Measurements from ENCODE around the gene EFNA5.
"Not testable (repeated sequence)": the region's sequence is repeated elsewhere in the genome, so short reads cannot be mapped to it uniquely, and the experiment has no call there.

The EFNA5 gene

GRCh38 chr5:107365320-107366109, 305.2 kb downstream of the EFNA5 start:
- DNase-seq (ENCODE audit: low spot score) = no peak

GRCh38 chr5:107364443-107365319, 306.1 kb downstream of the EFNA5 start:
- DNase-seq (ENCODE audit: low spot score) = no peak

- no peak for DNase-seq (ENCODE audit: low spot score)
Observed at GRCh38 chr5:107363768-107364167, 307.0 kb downstream of the EFNA5 start.

GRCh38 chr5:107361945-107362344, 308.8 kb downstream of the EFNA5 start:
- DNase-seq (ENCODE audit: low spot score) = no peak

- no peak for DNase-seq (ENCODE audit: low spot score)
Observed at GRCh38 chr5:107359916-107360234, 310.9 kb downstream of the EFNA5 start.

GRCh38 chr5:107359033-107359915, 311.5 kb downstream of the EFNA5 start:
- no peak for DNase-seq (ENCODE audit: low spot score)

GRCh38 chr5:107356891-107357290, 313.8 kb downstream of the EFNA5 start:
- DNase-seq (ENCODE audit: low spot score) = no peak

GRCh38 chr5:107352576-107352975, 318.2 kb downstream of the EFNA5 start:
- DNase-seq (ENCODE audit: low spot score) = no peak

- not testable (repeated sequence) for DNase-seq (ENCODE audit: low spot score)
Observed at GRCh38 chr5:107346580-107346979, 324.2 kb downstream of the EFNA5 start.

- no peak for DNase-seq (ENCODE audit: low spot score)
Observed at GRCh38 chr5:107342371-107342770, 328.4 kb downstream of the EFNA5 start.

- no peak for DNase-seq (ENCODE audit: low spot score)
Observed at GRCh38 chr5:107341376-107342084, 329.2 kb downstream of the EFNA5 start.

- DNase-seq (ENCODE audit: low spot score) = no peak
Observed at GRCh38 chr5:107340631-107341030, 330.1 kb downstream of the EFNA5 start.

- DNase-seq (ENCODE audit: low spot score) = no peak
Observed at GRCh38 chr5:107338335-107338734, 332.4 kb downstream of the EFNA5 start.

GRCh38 chr5:107337281-107337680, 333.5 kb downstream of the EFNA5 start:
- no peak for DNase-seq (ENCODE audit: low spot score)

- no peak for DNase-seq (ENCODE audit: low spot score)
Observed at GRCh38 chr5:107331882-107332281, 338.9 kb downstream of the EFNA5 start.

- DNase-seq (ENCODE audit: low spot score) = no peak
Observed at GRCh38 chr5:107331312-107331711, 339.4 kb downstream of the EFNA5 start.

GRCh38 chr5:107330903-107331302, 339.8 kb downstream of the EFNA5 start:
- no peak for DNase-seq (ENCODE audit: low spot score)

GRCh38 chr5:107329850-107330249, 340.9 kb downstream of the EFNA5 start:
- DNase-seq (ENCODE audit: low spot score) = no peak
